GM19193 (cell line): Measurements from ENCODE around the gene CDH5.

Experiments
- POLR2A ChIP-seq: IDR thresholded peaks from 4 replicates; pipeline ENCODE4 v1.6.1; 2011; ENCODE audit not compliant: insufficient read depth, insufficient read length; ENCODE audit errors: extremely low read depth

CDH5 gene

GRCh38 chr16:66342294-66342900 is 24.1 kb upstream of the CDH5 start:
- no peak for TF ChIP-seq POLR2A

- no peak for TF ChIP-seq POLR2A
Observed at GRCh38 chr16:66344533-66345145, 21.9 kb upstream of the CDH5 start.

- no peak for TF ChIP-seq POLR2A
Observed at GRCh38 chr16:66346221-66346620, 20.3 kb upstream of the CDH5 start.

GRCh38 chr16:66352304-66352703 is 14.2 kb upstream of the CDH5 start:
- TF ChIP-seq POLR2A = no peak

GRCh38 chr16:66353055-66353454 is 13.4 kb upstream of the CDH5 start:
- no peak for TF ChIP-seq POLR2A

GRCh38 chr16:66354034-66354909 is 12.2 kb upstream of the CDH5 start:
- TF ChIP-seq POLR2A = no peak

GRCh38 chr16:66355526-66355925 is 11.0 kb upstream of the CDH5 start:
- no peak for TF ChIP-seq POLR2A

GRCh38 chr16:66357523-66357928 is 9.0 kb upstream of the CDH5 start:
- no peak for TF ChIP-seq POLR2A

- TF ChIP-seq POLR2A = no peak
Observed at GRCh38 chr16:66358231-66358630, 8.3 kb upstream of the CDH5 start.

- no peak for TF ChIP-seq POLR2A
Observed at GRCh38 chr16:66359012-66359411, 7.5 kb upstream of the CDH5 start.

GRCh38 chr16:66359811-66360608 is 6.5 kb upstream of the CDH5 start:
- TF ChIP-seq POLR2A = no peak

- no peak for TF ChIP-seq POLR2A
Observed at GRCh38 chr16:66360624-66361324, 5.7 kb upstream of the CDH5 start.

- TF ChIP-seq POLR2A = no peak
Observed at GRCh38 chr16:66361604-66362135, 4.8 kb upstream of the CDH5 start.

- TF ChIP-seq POLR2A = no peak
Observed at GRCh38 chr16:66363211-66363777, 3.2 kb upstream of the CDH5 start.
